ENCODE measurements around the gene TACO1.

- TF ChIP-seq, protein P1, sequence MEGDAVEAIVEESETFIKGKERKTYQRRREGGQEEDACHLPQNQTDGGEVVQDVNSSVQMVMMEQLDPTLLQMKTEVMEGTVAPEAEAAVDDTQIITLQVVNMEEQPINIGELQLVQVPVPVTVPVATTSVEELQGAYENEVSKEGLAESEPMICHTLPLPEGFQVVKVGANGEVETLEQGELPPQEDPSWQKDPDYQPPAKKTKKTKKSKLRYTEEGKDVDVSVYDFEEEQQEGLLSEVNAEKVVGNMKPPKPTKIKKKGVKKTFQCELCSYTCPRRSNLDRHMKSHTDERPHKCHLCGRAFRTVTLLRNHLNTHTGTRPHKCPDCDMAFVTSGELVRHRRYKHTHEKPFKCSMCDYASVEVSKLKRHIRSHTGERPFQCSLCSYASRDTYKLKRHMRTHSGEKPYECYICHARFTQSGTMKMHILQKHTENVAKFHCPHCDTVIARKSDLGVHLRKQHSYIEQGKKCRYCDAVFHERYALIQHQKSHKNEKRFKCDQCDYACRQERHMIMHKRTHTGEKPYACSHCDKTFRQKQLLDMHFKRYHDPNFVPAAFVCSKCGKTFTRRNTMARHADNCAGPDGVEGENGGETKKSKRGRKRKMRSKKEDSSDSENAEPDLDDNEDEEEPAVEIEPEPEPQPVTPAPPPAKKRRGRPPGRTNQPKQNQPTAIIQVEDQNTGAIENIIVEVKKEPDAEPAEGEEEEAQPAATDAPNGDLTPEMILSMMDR (IDR thresholded peaks at IDR 0.05): no peak
- TF ChIP-seq, protein P2, sequence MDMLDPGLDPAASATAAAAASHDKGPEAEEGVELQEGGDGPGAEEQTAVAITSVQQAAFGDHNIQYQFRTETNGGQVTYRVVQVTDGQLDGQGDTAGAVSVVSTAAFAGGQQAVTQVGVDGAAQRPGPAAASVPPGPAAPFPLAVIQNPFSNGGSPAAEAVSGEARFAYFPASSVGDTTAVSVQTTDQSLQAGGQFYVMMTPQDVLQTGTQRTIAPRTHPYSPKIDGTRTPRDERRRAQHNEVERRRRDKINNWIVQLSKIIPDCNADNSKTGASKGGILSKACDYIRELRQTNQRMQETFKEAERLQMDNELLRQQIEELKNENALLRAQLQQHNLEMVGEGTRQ (IDR thresholded peaks at IDR 0.05): no peak
- TF ChIP-seq HDAC2 (IDR thresholded peaks at IDR 0.05) (no peak), RAD21 (conservative IDR thresholded peaks at IDR 0.05 in 1 of 2, IDR thresholded peaks at IDR 0.05 in 1 of 2) (no peak), MAX (IDR thresholded peaks at IDR 0.05) (no peak)
Measured at GRCh38 chr17:63601439-63602371, 1.0 kb downstream of the TACO1 start.

Data from A549 (cell line).